ENCODE results near the gene PRSS53.

- TF ChIP-seq CTCF (IDR thresholded peaks at IDR 0.05; ENCODE audit: low read depth, low read length) (no peak), EZH2phosphoT487 (IDR thresholded peaks at IDR 0.05; ENCODE audit: low read depth) (no peak)
These were observed 21.4 kb downstream of the PRSS53 start for GRCh38 chr16:31067342-31067741.
